Cardiac muscle cell (in vitro differentiated cells and primary cell): ENCODE measurements around the gene SLC16A9. TPM values are rescaled to one million over a fixed set of nuclear protein-coding genes. Genes with fewer than 3 reads are reported as not detected.

ENCODE experiments used
- DNase-seq, 2 donors: peaks; one replicate each; pipeline versions ENCODE4 v3.0.0 to v3.0.0-alpha.2; 2010 to 2017; ENCODE audit warnings: low read depth in 1 of 2, low spot score in 1 of 2
- H3K27ac ChIP-seq: fragments of 200-600 bp; sonication (generic); 2 replicates; pipeline ENCODE4 v1.5.1; 2016
- H3K27me3 ChIP-seq: fragments of 200-600 bp; sonication (generic); 2 replicates; pipeline ENCODE4 v1.6.0; 2016; ENCODE audit warnings: control low read depth
- H3K36me3 ChIP-seq: fragments of 200-600 bp; sonication (generic); 2 replicates; pipeline ENCODE4 v1.5.1; 2016; ENCODE audit warnings: control low read depth
- H3K4me1 ChIP-seq: fragments of 200-600 bp; sonication (generic); 2 replicates; pipeline ENCODE4 v1.8.1; 2017; ENCODE audit warnings: low read depth, mild to moderate bottlenecking, mixed run types
- H3K4me3 ChIP-seq: fragments of 200-600 bp; sonication (generic); 2 replicates; pipeline ENCODE4 v1.5.1; 2016; ENCODE audit warnings: mild to moderate bottlenecking
- H3K9me3 ChIP-seq: fragments of 200-600 bp; sonication (generic); 2 replicates; pipeline ENCODE4 v1.5.1; 2017; ENCODE audit warnings: low read depth, mild to moderate bottlenecking, control low read depth
- CTCF ChIP-seq: IDR thresholded peaks from 2 replicates; pipeline ENCODE4 v1.5.1; 2012; ENCODE audit warnings: low read depth, mild to moderate bottlenecking, low read length
- polyA plus RNA-seq: library from polyadenylated mRNA; unstranded; fragments of >200 nt; fragmentation: Nextera tagmentation; extraction: Ambion mirVana; gene quantifications from 2 replicates; pipeline ENCODE4 v1.2.1, GENCODE V29; 2016
- total RNA-seq: library from RNA; depleted of rRNA; stranded (reverse); fragments of >200 nt; gene quantifications from 2 replicates; pipeline ENCODE4 v1.2.3, GENCODE V29; 2016

SLC16A9 gene
- total and polyA plus RNA-seq, 2 experiments from 2014 or later = 3.0 to 3.5 TPM

GRCh38 chr10:59624951-59625350 lies 84.7 kb downstream of the SLC16A9 start:
- DNase-seq = no peak
- Histone ChIP-seq H3K27me3 (no peaks in the 10 kb centered on the region), H3K4me3 (no peak overlapping the region), H3K36me3 (no peaks in the 10 kb centered on the region), H3K9me3 (no peaks in the 10 kb centered on the region), H3K27ac (no peak overlapping the region), H3K4me1 (no peaks in the 10 kb centered on the region)
- no peak for TF ChIP-seq CTCF

- no peaks in the 10 kb centered on the region for H3K9me3 ChIP-seq
- H3K27me3 ChIP-seq = no peaks in the 10 kb centered on the region
- no peaks in the 10 kb centered on the region for H3K4me1 ChIP-seq
- no peak for TF ChIP-seq CTCF
- no peak for DNase-seq
- no peaks in the 10 kb centered on the region for H3K36me3 ChIP-seq
- no peak overlapping the region for H3K27ac ChIP-seq
- no peak overlapping the region for H3K4me3 ChIP-seq
These were observed 85.5 kb downstream of the SLC16A9 start for GRCh38 chr10:59624136-59624535.

GRCh38 chr10:59623133-59624121 lies 86.2 kb downstream of the SLC16A9 start:
- Histone ChIP-seq H3K4me1 (no peaks in the 10 kb centered on the region), H3K9me3 (no peaks in the 10 kb centered on the region), H3K27ac (no peak overlapping the region), H3K36me3 (no peaks in the 10 kb centered on the region), H3K27me3 (no peaks in the 10 kb centered on the region), H3K4me3 (no peak overlapping the region)
- TF ChIP-seq CTCF = no peak
- peak in 1 of 2 donors; percentile 33 for DNase-seq

GRCh38 chr10:59622320-59623132 lies 87.1 kb downstream of the SLC16A9 start:
- Histone ChIP-seq H3K4me3 (no peak overlapping the region), H3K36me3 (no peaks in the 10 kb centered on the region), H3K27ac (no peak overlapping the region), H3K4me1 (no peaks in the 10 kb centered on the region), H3K27me3 (no peaks in the 10 kb centered on the region), H3K9me3 (no peaks in the 10 kb centered on the region)
- peak; percentile 70 to 73 for DNase-seq
- TF ChIP-seq CTCF = peak; percentile 58

- H3K36me3 ChIP-seq = no peaks in the 10 kb centered on the region
- H3K27me3 ChIP-seq = no peaks in the 10 kb centered on the region
- no peak overlapping the region for H3K27ac ChIP-seq
- no peak for TF ChIP-seq CTCF
- no peaks in the 10 kb centered on the region for H3K4me1 ChIP-seq
- DNase-seq = no peak
- H3K9me3 ChIP-seq = no peaks in the 10 kb centered on the region
- no peak overlapping the region for H3K4me3 ChIP-seq
These were observed 87.9 kb downstream of the SLC16A9 start for GRCh38 chr10:59621771-59622170.
